GM12891 (cell line): ENCODE measurements around the gene BCL11B.

Source experiments
- POLR2A ChIP-seq: IDR thresholded peaks from 2 replicates; pipeline ENCODE4 v1.6.1; 2011; ENCODE audit warnings: low read depth, low read length, control low read depth
- SPI1 ChIP-seq: IDR thresholded peaks from 2 replicates; pipeline ENCODE4 v1.6.1; 2011; ENCODE audit warnings: low read depth, low read length, control low read depth

DNA sequence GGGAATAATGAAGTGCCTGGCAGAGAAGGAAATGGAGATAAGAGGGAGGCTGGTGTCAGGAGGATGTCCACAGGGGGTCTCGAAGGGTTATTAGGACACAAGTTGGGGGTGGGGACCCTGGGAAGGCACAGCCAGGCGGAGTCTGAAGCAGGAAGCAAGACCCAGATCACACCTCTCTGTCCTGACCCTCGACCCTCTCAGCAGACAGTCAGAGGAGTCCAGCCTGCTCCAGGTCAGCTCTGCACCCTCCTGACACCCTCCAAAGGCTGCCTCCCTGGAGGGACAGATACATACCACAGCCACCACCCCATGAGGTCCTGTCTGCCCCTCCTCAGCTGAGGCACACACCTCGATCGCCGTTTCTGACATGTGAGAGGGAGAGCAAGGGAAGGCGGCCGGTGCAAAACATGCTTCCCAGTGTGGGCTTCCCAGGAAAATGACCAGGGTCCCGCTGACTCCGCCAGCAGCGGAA, 9.0 kb downstream of the BCL11B start:
- no peak for TF ChIP-seq POLR2A
- TF ChIP-seq SPI1: no peak
